PC-3 (cell line): ENCODE data around the gene ATL2. TPM values are rescaled to one million over a fixed set of nuclear protein-coding genes. Genes with fewer than 3 reads are reported as not detected.

Source experiments
- ATAC-seq: fragments of 200-7000 bp; cut with Tn5 transposase; 2 replicates; pipeline ENCODE4 v1.9.1; 2020; ENCODE audit warnings: mild to moderate bottlenecking, moderate library complexity
- BruUV-seq: library from RNA; stranded (reverse); fragments of 400-500 nt; replicated peaks from 2 replicates; lab custom pipeline; 2021; lab: Mats Ljungman, UMichigan
- CTCF ChIA-PET: fragments of 300-600 bp; sonication (Branson Sonifier 250); formaldehyde crosslinking; loops from one replicate; lab custom pipeline; 2022; ENCODE audit warnings: antibody characterized with exemption; lab: Charles Lee
- POLR2A ChIA-PET: fragments of 300-600 bp; sonication (Branson Sonifier 250); formaldehyde crosslinking; loops from one replicate; lab custom pipeline; 2022; ENCODE audit warnings: antibody characterized with exemption; ENCODE audit not compliant: unreplicated experiment; lab: Charles Lee
- DNase-seq: peaks from one replicate; pipeline ENCODE4 v3.0.0-alpha.2; 2015
- H2AFZ ChIP-seq: fragments of 300-600 bp; sonication (generic); 2 replicates; pipeline ENCODE4 v1.6.0; 2016; ENCODE audit warnings: antibody characterized with exemption, low read length
- H3F3A ChIP-seq: fragments of 300-600 bp; sonication (generic); one replicate; pipeline ENCODE4 v1.6.0; 2017; ENCODE audit warnings: antibody characterized with exemption, low read length, control low read depth, mild to moderate bottlenecking; ENCODE audit not compliant: unreplicated experiment
- H3K27ac ChIP-seq: fragments of 300-600 bp; sonication (generic); 2 replicates; pipeline ENCODE4 v1.5.1; 2016; ENCODE audit warnings: mild to moderate bottlenecking, low read length
- H3K27me3 ChIP-seq: fragments of 300-600 bp; sonication (generic); 2 replicates; pipeline ENCODE4 v1.6.1; 2016; ENCODE audit warnings: low read length, mixed read lengths
- H3K36me3 ChIP-seq: fragments of 300-600 bp; sonication (generic); 2 replicates; pipeline ENCODE4 v1.6.1; 2016; ENCODE audit warnings: low read depth, mixed run types, low read length, mixed read lengths
- H3K4me1 ChIP-seq: fragments of 300-600 bp; sonication (generic); 2 replicates; pipeline ENCODE4 v1.5.1; 2016; ENCODE audit warnings: low read length; ENCODE audit not compliant: insufficient read depth
- H3K4me2 ChIP-seq: fragments of 300-600 bp; sonication (generic); 2 replicates; pipeline ENCODE4 v1.6.0; 2016; ENCODE audit warnings: low read length
- H3K4me3 ChIP-seq: fragments of 300-600 bp; sonication (generic); 2 replicates; pipeline ENCODE4 v1.5.1; 2016; ENCODE audit warnings: mild to moderate bottlenecking, low read length, mixed read lengths
- H3K79me2 ChIP-seq: fragments of 300-600 bp; sonication (generic); 2 replicates; pipeline ENCODE4 v1.6.1; 2017; ENCODE audit warnings: low read length, mixed read lengths
- H3K9ac ChIP-seq: fragments of 300-600 bp; sonication (generic); 2 replicates; pipeline ENCODE4 v1.6.0; 2016; ENCODE audit warnings: mild to moderate bottlenecking, low read length
- H3K9me2 ChIP-seq: fragments of 300-600 bp; sonication (generic); replicated peaks from 2 replicates; pipeline ENCODE4 v1.6.1; 2016; ENCODE audit warnings: mixed run types, low read length, mixed read lengths
- H3K9me3 ChIP-seq: fragments of 300-600 bp; sonication (generic); 2 replicates; pipeline ENCODE4 v1.6.1; 2016; ENCODE audit warnings: low read length, mixed read lengths
- H4K20me1 ChIP-seq: fragments of 300-600 bp; sonication (generic); 2 replicates; pipeline ENCODE4 v1.6.1; 2016; ENCODE audit warnings: low read length, mixed read lengths
- EZH2 ChIP-seq: fragments of 300-600 bp; sonication (generic); IDR thresholded peaks from one replicate; pipeline ENCODE4 v1.6.1; 2017; ENCODE audit warnings: antibody characterized with exemption, mild to moderate bottlenecking, low read length; ENCODE audit not compliant: unreplicated experiment
- EZH2phosphoT487 ChIP-seq: fragments of 300-600 bp; sonication (generic); IDR thresholded peaks from 2 replicates; pipeline ENCODE4 v1.6.1; 2018; ENCODE audit warnings: mild to moderate bottlenecking, antibody characterized with exemption, low read length, borderline replicate concordance
- intact Hi-C: fragments of 100-400 bp; cut with micrococcal nuclease; formaldehyde crosslinking; loops from 2 replicates; pipeline ENCODE4 v1.9.0; 2023
- total RNA-seq: library from RNA; depleted of rRNA; stranded (reverse); fragments of >200 nt; gene quantifications from 2 replicates; pipeline ENCODE4 v1.2.3, GENCODE V29; 2014
- TF ChIP-seq, protein P1 (sequence below): fragments of 300-600 bp; sonication (generic); conservative IDR thresholded peaks from 2 replicates; pipeline ENCODE4 v1.5.1; 2017; ENCODE audit warnings: antibody characterized with exemption, low read depth, mild to moderate bottlenecking, low read length

Gene ATL2
- total RNA-seq, 1 experiment from 2014 or later, result 89.4 TPM

DNA sequence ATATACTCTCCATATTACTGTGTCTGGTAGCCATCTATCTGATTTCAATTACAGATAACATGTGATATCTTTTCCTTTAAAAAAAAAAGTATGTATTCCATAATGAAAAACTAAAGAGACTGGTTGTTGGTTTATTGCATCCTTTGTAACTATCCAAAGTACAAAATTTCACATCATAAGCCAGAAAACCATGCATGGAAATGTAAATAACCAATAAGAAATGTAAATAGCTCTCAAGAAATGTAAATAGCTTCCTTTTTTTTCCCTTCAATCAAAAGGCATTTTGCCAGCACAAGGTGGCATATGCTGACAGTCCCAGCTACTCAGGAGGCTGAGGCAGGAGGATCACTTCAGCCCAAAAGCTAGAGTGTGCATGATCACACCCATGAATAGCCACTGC, 59.3 kb downstream of the ATL2 start:
- BruUV-seq, result no TSS peak
- ChIA-PET POLR2A (interaction anchor here (0.6 kb wide), 1 partner anchor 193 kb away, joined by 3 read pairs; no protein-coding TSS in a partner anchor), CTCF (no interaction called here)
- Histone ChIP-seq H3K4me1 (no peaks in the 10 kb centered on the region), H3K9me2 (no peaks in the 10 kb centered on the region), H3K27ac (no peak overlapping the region), H3K9me3 (no peaks in the 10 kb centered on the region), H3F3A (no peaks in the 10 kb centered on the region), H3K27me3 (no peaks in the 10 kb centered on the region), H3K4me3 (no peak overlapping the region), H2AFZ (no peak overlapping the region), H3K79me2 (peaks cover 28% of the 10 kb centered on the region), H3K9ac (no peak overlapping the region), H4K20me1 (no peaks in the 10 kb centered on the region), H3K36me3 (peaks cover 35% of the 10 kb centered on the region; the same call in 1 of the 2 replicates), H3K4me2 (no peak overlapping the region)
- no peak for TF ChIP-seq EZH2phosphoT487
- TF ChIP-seq, protein P1, sequence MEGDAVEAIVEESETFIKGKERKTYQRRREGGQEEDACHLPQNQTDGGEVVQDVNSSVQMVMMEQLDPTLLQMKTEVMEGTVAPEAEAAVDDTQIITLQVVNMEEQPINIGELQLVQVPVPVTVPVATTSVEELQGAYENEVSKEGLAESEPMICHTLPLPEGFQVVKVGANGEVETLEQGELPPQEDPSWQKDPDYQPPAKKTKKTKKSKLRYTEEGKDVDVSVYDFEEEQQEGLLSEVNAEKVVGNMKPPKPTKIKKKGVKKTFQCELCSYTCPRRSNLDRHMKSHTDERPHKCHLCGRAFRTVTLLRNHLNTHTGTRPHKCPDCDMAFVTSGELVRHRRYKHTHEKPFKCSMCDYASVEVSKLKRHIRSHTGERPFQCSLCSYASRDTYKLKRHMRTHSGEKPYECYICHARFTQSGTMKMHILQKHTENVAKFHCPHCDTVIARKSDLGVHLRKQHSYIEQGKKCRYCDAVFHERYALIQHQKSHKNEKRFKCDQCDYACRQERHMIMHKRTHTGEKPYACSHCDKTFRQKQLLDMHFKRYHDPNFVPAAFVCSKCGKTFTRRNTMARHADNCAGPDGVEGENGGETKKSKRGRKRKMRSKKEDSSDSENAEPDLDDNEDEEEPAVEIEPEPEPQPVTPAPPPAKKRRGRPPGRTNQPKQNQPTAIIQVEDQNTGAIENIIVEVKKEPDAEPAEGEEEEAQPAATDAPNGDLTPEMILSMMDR, result no peak
- no peak for TF ChIP-seq EZH2
- DNase-seq (no peak), ATAC-seq (no peak)
- intact Hi-C loops, result loop anchor here (5.0 to 10.0 kb wide), 4 partner anchors 60 to 405 kb away; partner anchors contain the start of gene ATL2

DNA sequence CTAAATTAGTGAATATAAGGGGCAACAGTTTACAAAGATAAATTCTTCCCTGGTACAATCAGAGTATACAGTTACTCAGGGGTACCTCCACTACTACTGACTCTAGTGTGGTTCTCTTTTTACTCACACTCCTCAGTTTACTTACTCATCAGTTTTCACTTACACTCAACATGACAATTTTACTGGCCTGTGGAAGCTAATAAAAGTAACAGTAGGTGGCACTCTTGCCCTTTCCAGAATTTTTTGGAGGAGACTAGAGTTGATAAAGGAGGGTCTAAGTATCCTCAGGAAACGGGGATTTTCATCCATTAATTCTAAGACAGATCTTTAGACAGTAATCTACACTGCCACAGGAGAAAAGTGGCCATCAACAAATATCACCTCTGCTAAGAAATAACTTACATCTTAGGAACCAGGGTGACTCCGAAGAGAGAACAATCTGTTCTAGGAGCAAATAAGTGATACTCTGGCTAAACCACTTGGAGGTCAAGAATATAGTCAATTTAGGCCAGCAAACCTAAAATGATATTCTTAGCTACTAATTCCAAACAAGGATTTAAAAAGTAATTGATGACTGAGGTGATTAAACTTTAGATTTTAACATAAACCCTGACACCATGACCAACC, 61.3 kb downstream of the ATL2 start:
- ATAC-seq, result peak; percentile 77
- POLR2A ChIA-PET, result interaction anchor here (0.6 kb wide), 1 partner anchor 154 kb away, joined by 4 read pairs; no protein-coding TSS in a partner anchor
- BruUV-seq, result no TSS peak

More for the DNA sequence above, 61.3 kb downstream of the ATL2 start:
- Histone ChIP-seq H3K27ac (no peak overlapping the region), H2AFZ (no peak overlapping the region), H3K4me3 (no peak overlapping the region), H3K9ac (no peak overlapping the region), H3K4me1 (no peaks in the 10 kb centered on the region), H3K9me2 (no peaks in the 10 kb centered on the region), H3K9me3 (no peaks in the 10 kb centered on the region), H4K20me1 (no peaks in the 10 kb centered on the region), H3K27me3 (no peaks in the 10 kb centered on the region), H3F3A (no peaks in the 10 kb centered on the region), H3K79me2 (peaks cover 9% of the 10 kb centered on the region), H3K36me3 (peaks cover 49% of the 10 kb centered on the region), H3K4me2 (no peak overlapping the region)
- TF ChIP-seq EZH2phosphoT487, result no peak
- TF ChIP-seq, protein P1, result peak; percentile 91
- peak; percentile 82 for DNase-seq
- intact Hi-C loops, result loop anchor here (1.0 to 10.0 kb wide), 5 partner anchors 61 to 406 kb away; partner anchors contain the start of gene ATL2
- CTCF ChIA-PET, result interaction anchor here (0.6 to 1.3 kb wide), 9 partner anchors 59 to 1419 kb away, joined by 3 to 8 read pairs (median 4); no protein-coding TSS in a partner anchor
